ENCODE results near the gene TMEM89. TPM values are rescaled to one million over a fixed set of nuclear protein-coding genes. Genes with fewer than 3 reads are reported as not detected.
A peak's percentile ranks its signal among the peaks of the same experiment; 100 is the strongest.

The TMEM89 gene
- total RNA-seq, 1 experiment from 2014 or later = not detected

- POLR2A ChIA-PET = interaction anchor here (0.7 to 4.1 kb wide), 22 partner anchors 9 to 447 kb away, joined by 3 to 93 read pairs (median 7); partner anchors contain the start of genes ATRIP, CCDC51, CELSR3 and COL7A1
- no peak for TF ChIP-seq CTCF (IDR thresholded peaks at IDR 0.05; ENCODE audit: unreplicated experiment)
- peaks cover 24% of the 10 kb centered on the region for H3K36me3 Mint-ChIP-seq (ENCODE audit: insufficient read depth, unreplicated experiment)
- intact Hi-C loops (cut with micrococcal nuclease) = no loop called here
- no peaks in the 10 kb centered on the region for H3K27me3 Mint-ChIP-seq (ENCODE audit: insufficient read depth, unreplicated experiment)
- H3K27ac Mint-ChIP-seq (ENCODE audit: low read depth, unreplicated experiment) = peak overlapping the region; percentile 71
- H3K4me3 Mint-ChIP-seq (ENCODE audit: unreplicated experiment) = peak overlapping the region; percentile 84
- DNase-seq (ENCODE audit: unreplicated experiment) = no peak
- CTCF ChIA-PET = interaction anchor here (0.6 to 3.4 kb wide), 12 partner anchors 11 to 143 kb away, joined by 3 to 16 read pairs (median 5); partner anchors contain the start of gene CELSR3
- no TSS peak for BruUV-seq (replicated peaks)
- H3K4me1 Mint-ChIP-seq (ENCODE audit: insufficient read depth, unreplicated experiment) = peaks cover 10% of the 10 kb centered on the region
- no peaks in the 10 kb centered on the region for H3K9me3 Mint-ChIP-seq (ENCODE audit: unreplicated experiment)
Measured at GRCh38 chr3:48636149-48636655, 14.6 kb upstream of the TMEM89 start.

- Mint-ChIP-seq H3K27me3 (ENCODE audit: insufficient read depth, unreplicated experiment) (no peaks in the 10 kb centered on the region), H3K4me3 (ENCODE audit: unreplicated experiment) (peak within 1 kb of the TSS; percentile 84), H3K4me1 (ENCODE audit: insufficient read depth, unreplicated experiment) (peaks cover 10% of the 10 kb centered on the region), H3K36me3 (ENCODE audit: insufficient read depth, unreplicated experiment) (peaks cover 31% of the 10 kb centered on the region), H3K9me3 (ENCODE audit: unreplicated experiment) (no peaks in the 10 kb centered on the region), H3K27ac (ENCODE audit: low read depth, unreplicated experiment) (peak within 1 kb of the TSS; percentile 85)
- peak; percentile 98 for DNase-seq (ENCODE audit: unreplicated experiment)
- intact Hi-C loops (cut with micrococcal nuclease) = loop anchor here (1.0 to 2.0 kb wide), 6 partner anchors 21 to 170 kb away; partner anchors contain the start of gene NCKIPSD
- CTCF ChIA-PET = interaction anchor here (0.6 to 3.4 kb wide), 17 partner anchors 11 to 130 kb away, joined by 3 to 22 read pairs (median 5); partner anchors contain the start of genes CELSR3 and UQCRC1
- TF ChIP-seq CTCF (IDR thresholded peaks at IDR 0.05; ENCODE audit: unreplicated experiment) = peak; percentile 48
- POLR2A ChIA-PET = interaction anchor here (0.6 to 4.1 kb wide), 32 partner anchors 9 to 459 kb away, joined by 3 to 93 read pairs (median 6); partner anchors contain the start of genes ATRIP, CCDC51, CELSR3 and COL7A1
- BruUV-seq (replicated peaks) = TSS peak; percentile 51
Measured at GRCh38 chr3:48635222-48636021, 13.9 kb upstream of the TMEM89 start, which contains the start of gene SLC26A6. Gene SLC26A6, minus strand, starts transcription at chr3:48635461. Its CDS starts 68 bp downstream, at chr3:48635393.

GRCh38 chr3:48634661-48635221, 13.2 kb upstream of the TMEM89 start:
- no peaks in the 10 kb centered on the region for H3K27me3 Mint-ChIP-seq (ENCODE audit: insufficient read depth, unreplicated experiment)
- CTCF ChIA-PET = interaction anchor here (0.6 to 3.4 kb wide), 17 partner anchors 10 to 445 kb away, joined by 3 to 22 read pairs (median 4); partner anchors contain the start of genes CELSR3 and UQCRC1
- H3K9me3 Mint-ChIP-seq (ENCODE audit: unreplicated experiment) = no peaks in the 10 kb centered on the region
- TF ChIP-seq CTCF (IDR thresholded peaks at IDR 0.05; ENCODE audit: unreplicated experiment) = no peak
- peak; percentile 63 for DNase-seq (ENCODE audit: unreplicated experiment)
- peaks cover 27% of the 10 kb centered on the region for H3K36me3 Mint-ChIP-seq (ENCODE audit: insufficient read depth, unreplicated experiment)
- H3K4me3 Mint-ChIP-seq (ENCODE audit: unreplicated experiment) = peak overlapping the region; percentile 84
- POLR2A ChIA-PET = interaction anchor here (0.5 to 4.1 kb wide), 31 partner anchors 10 to 459 kb away, joined by 3 to 93 read pairs (median 6); partner anchors contain the start of genes ATRIP, CCDC51, CELSR3 and COL7A1
- intact Hi-C loops (cut with micrococcal nuclease) = loop anchor here (1.0 to 2.0 kb wide), 6 partner anchors 20 to 169 kb away; partner anchors contain the start of gene NCKIPSD
- TSS peak; percentile 46 for BruUV-seq (replicated peaks)
- H3K27ac Mint-ChIP-seq (ENCODE audit: low read depth, unreplicated experiment) = peak overlapping the region; percentile 85
- H3K4me1 Mint-ChIP-seq (ENCODE audit: insufficient read depth, unreplicated experiment) = peaks cover 10% of the 10 kb centered on the region
